HUDEP-2 (cell line): ENCODE results near the gene TIMP2.
"Not testable (repeated sequence)": the region's sequence is repeated elsewhere in the genome, so short reads cannot be mapped to it uniquely, and the experiment has no call there.

Experiments
- DNase-seq, 76 experiments: peaks; one replicate each; lab custom pipeline; 2025; ENCODE audit not compliant: unreplicated experiment in 76 of 76; lab: John Stamatoyannopoulos, UW

Gene TIMP2

DNA sequence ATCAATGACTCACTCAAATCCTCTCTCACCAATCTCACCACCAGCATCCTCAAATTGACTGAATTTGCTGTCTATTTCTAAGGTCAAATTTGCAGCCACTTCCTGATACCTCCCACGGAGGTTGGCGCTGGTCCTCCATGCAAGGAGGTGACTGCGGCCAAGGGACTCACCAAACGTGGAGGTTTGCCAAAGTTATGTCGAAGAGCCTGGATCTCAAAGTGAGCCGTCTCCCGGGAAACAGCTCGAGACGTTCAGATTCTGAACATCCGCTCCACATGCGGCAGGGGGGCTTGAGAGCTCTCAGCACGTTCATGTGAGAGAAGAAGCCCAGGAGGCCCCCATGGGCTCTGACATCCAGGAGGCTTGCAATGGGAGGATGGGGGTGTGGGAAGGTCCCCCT lies 31.9 kb upstream of the TIMP2 start:
- DNase-seq = no peak

DNA sequence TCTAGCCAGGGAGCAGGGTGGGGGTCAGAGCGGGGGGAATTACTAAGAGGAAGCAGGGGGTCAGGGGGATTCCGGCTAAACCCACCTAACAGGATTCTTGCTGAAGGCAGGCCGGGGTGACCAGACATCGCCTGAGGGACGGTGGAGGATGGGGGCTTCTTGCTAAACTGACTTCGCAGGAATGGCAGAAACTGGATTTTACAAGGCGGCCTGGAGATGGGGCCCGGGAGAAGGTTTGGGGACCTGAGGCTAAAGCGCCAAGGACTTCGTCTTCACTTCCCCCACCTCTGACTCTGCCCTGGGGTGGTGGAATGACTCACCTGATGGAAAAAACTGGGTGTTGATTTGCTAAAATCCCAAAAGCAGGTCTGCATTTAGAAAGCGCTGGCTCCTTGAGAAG lies 31.1 kb upstream of the TIMP2 start:
- no peak for DNase-seq

DNA sequence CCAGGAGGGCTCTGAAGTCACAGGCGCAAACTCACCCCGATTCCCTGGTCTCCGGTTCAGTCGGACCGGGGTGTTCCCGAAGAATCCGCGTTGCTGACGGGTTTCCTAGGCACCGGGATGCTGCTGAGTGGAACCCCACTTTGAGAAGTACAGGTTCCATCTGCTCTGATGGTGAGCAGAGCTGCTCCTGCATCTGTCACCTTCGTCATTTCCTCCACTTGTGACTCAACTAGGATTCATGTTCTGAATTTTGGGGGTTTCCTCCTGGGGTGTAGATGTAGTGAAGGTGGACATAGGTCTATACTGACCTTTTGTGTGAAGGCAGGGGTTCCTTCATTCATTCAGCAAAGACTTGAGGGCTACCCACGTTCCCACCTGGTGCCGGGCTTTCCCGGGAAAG lies 29.5 kb upstream of the TIMP2 start:
- no peak for DNase-seq

DNA sequence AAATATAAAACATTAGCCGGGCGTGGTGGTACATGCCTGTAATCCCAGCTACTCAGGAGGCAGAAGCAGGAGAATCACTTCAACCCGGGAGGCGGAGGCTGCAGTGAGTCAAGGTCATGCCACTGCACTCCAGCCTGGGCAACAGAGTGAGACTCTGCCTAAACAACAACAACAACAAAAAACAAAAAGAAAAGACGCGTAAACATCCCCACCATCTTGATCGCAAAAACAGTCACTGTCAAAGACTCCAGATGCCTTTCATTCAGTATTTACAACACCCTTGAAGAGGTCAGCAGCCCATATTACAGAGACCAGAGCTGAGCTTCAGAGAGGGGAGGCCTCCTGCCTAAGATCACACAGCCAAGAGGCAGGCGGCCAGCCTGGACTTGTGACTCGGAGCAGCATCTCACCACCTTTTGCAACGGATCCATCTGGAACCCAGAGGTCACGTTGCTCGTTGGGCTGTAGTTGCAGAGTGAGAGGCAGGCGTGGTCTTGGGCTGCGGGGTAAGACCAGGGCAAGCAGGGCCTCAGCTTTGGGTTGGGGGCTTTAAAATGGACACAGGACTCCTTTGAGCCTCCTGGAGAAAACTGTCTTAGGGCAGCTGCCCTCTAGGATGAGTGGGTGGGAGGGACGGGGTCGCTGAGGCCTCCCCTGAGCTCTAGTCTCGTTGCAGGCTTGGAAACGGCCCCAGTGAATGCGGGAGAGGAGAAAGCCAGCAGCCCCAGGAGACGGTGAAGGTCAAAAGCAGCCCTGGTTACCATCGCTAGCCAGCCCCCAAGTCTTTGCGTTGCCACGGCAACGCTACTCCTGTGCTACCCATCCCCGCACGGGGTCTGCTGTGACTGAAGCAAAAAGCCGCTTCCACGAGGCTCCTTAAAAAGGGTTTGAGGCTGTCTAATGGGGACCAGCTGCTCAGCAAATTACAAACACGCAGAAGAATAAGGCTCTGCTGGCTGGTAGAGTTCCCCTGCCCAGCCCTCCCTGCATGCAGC lies 28.5 kb upstream of the TIMP2 start:
- DNase-seq = no peak

DNA sequence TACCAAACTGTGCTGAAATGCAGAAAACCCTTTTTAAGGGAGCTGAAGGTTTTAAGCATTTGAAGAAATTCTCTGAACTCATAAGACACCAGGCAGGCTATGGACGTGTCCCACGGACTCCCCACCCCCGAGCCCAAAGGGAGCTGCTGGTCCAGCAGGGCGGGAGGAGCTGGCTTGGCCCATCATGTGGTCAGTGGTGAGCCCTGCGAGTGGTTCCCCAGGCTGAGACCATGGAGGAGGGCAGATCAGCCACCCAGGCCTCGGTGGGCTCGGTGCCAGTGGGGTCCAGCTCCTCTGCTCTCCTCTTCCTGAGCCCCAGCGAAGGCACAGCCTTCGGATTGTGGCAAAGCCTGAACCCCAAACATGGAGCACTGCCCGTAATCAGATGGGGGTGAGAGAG lies 27.5 kb upstream of the TIMP2 start:
- no peak for DNase-seq

DNA sequence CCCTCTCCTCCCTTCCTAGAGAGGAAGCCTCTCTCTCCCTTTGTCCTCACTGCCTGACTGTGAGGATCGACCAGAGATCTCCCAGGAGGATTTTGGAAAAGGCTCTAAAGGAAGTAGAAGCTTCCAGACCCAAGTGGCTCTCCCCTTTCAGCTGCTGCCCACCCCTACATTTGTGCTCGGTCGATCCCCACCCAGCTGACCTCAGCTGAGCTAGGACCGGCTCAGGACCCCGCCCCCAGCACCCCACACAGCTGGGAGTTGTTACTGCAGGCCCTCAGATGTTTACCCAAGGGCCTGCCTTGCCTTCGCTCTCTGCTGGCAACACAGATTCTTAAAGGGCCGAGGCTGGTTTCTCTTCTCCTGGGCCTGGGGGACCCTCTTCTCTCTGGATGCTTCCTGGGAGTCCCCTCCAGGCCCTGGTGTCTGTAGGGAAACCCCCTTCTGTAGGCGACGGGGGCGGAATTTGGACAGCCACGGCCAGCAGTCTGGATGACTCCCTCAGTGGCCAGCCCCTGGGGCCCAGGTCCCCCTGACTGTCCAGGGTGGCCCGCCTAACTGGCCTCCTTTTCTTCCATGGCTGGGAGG lies 26.9 kb upstream of the TIMP2 start:
- no peak for DNase-seq

DNA sequence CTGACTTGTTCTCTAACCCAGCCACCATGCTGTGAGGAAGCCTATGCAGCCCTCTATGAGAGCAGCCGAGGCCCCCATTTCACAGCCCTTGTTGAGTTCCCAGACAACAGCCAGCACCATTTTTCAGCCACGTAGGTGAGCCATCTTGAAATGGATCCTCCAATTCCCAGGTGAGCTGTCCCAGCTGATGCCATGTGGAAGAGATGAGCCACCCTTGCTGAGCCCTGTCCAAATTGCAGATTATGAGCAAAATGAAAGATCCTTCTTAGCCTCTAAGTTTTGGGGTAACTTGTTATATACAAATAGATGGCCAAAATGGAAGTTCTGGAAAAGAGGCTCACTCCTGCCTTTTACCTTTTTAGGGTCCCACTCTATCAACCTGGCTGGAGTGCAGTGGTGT lies 25.7 kb upstream of the TIMP2 start:
- no peak for DNase-seq

DNA sequence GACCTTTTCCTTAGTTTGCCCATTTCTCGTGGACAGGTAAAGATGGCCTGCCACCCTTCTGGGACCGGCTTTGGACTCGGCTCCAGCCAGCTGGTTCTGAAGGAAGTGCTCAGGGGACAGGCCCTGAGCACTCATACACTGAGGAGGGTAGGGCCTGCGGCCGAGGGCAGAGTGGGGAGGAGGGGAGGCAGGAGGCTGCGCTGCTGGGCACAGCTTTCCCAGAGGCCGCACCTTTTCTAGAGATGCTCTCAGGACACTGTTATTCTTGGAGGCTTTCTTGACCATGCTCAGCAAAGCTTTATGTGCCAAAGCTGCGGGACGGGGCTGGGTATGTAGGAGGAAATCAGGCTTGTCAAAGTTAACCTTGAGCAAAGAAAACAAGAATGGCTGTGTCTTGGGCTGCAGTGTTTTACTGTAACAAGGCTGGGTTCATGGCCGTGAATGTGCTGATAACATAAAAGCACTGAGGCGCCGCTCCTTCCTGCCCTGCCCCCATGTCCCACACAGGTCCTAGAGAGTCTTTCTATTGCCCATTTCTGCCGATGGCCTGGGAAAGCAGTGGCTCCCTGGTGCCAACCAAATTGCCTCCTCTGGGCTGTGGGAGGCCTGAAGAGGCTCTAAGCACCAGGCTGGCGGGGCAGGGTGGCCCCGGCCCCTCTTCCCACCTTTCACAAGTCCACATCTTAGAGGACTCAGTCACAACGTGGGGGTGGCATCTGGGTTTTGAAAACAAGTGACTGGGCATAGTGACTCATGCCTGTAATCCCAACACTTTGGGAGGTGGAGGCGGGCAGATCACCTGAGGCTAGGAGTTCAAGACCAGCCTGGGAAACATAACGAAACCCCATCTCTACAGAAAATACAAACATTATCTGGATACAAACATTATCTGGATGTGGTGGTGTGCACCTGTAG lies 22.3 kb upstream of the TIMP2 start:
- DNase-seq = no peak

DNA sequence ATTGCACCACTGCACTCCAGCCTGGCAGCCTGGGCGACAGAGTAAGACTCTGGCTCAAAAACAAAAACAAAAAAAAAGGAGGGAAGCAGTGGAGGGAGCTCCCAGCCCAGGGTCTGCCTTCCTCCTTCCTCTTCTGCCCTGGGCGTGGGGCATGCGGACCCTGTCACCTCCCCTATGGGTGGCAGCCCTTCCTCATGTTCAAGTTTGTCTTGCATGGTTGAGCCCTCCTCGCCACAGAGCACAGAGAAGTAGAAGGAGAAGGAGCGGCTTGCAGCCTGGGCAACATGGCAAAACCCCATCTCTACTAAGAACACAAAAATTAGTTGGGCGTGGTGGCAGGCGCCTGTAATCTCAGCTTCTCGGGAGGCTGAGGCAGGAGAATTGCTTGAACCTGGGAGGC lies 21.4 kb upstream of the TIMP2 start:
- DNase-seq = no peak

DNA sequence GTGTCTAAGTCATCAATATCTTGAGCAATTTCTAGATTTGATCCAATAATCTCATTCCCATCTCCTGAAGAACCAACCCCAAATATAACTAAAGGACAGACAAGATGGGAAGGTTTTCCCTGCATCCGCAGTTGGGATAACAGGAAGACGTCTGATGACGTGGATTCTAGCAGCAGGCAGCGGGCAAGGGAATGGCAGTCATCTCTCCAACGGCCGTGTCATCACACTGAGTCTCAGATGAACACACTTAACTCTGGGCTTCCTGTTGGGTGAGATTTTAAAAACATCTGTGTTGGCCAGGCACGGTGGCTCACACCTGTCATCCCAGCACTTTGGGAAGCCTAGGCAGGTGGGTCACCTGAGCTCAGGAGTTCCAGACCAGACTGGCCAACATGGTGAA lies 20.9 kb upstream of the TIMP2 start:
- DNase-seq = no peak

DNA sequence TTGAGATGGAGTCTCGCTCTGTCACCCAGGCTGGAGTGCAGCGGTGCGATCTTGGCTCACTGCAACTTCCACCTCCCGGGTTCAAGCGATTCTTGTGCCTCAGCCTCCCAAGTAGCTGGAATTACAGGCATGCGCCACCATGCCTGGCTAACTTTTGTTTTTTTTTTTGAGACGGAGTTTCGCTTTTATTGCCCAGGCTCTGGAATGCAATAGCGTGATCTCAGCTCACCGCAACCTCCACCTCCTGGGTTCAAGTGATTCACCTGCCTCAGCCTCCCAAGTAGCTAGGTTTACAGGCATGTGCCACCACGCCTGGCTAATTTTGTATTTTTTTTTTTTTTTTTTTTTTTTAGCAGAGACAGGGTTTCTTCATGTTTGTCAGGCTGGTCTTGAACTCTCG lies 20.3 kb upstream of the TIMP2 start:
- DNase-seq = not testable (repeated sequence)

DNA sequence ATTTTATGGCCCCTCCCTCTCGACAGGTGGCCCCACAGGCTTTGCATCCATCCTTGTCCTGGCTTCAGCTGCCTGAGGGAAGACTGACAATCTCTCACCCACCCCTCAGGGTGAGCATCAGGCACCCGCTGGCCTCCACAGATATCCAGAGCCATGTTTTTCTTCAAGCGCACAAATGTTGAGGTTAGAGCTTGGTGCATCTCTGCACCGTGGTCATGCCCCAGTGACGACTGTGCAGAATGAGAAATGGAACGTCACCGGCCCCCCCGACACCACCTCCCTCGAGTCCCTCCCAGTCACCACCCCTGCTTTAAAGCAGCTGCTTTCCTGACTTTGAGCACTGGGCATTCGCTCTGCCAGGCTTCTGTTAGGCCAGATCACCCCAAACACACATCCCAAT lies 19.8 kb upstream of the TIMP2 start:
- no peak for DNase-seq

DNA sequence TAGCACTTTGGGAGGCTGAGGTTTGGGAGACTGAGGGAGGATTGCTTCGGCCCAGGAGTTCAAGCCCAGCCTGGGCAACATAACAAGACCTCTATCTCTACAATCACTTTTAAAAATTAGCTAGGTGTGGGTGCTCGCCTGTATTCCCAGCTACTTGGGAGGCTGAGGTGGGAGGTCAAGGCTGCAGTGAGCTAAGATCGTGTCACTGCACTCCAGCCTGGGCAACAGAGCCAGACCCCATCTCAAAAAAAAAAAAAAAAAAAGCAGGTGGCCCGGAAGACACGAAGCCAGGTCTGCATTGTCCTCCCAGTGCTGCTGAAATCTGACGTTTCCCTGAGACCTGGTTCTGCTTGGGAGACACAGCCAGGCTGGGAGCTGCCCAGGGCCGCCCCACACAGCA lies 18.8 kb upstream of the TIMP2 start:
- no peak for DNase-seq

DNA sequence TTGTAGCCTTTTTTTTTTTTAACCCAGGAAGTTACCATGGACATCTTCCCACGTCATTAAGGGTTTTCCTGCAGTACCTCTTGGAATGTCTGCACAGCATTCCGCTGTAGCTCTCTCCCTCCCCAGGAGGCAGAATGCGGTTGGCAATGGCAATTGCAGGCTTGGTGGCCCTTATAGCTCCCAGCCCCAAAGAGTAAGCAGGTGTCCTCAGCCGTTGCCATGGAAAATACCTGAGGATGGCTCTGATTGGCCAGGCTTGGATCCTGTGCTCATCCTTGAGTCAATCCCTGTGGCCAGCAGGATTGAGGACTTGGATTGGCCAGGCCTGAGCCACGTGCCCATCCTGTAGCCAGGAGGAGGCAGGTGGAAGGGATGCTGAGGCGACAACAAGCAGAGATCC lies 15.5 kb upstream of the TIMP2 start:
- no peak for DNase-seq

DNA sequence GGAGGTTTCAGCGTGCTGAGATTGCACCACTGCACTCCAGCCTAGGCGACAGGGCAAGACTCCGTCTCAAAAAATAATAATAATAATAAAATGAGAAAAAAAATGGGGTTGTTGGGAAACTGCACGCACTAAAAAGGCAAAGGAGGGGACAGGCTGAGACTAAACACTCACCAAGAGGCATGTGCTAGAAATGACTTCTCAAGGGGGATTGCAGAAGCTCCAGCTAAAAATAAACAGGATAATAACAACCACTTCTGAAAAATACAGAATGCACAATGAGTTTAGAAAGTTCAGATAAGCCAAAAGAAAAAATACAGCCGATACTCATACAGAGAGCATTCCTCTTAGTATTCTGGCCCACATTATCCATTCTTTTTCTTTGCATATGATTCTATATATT lies 15.1 kb upstream of the TIMP2 start:
- no peak for DNase-seq

DNA sequence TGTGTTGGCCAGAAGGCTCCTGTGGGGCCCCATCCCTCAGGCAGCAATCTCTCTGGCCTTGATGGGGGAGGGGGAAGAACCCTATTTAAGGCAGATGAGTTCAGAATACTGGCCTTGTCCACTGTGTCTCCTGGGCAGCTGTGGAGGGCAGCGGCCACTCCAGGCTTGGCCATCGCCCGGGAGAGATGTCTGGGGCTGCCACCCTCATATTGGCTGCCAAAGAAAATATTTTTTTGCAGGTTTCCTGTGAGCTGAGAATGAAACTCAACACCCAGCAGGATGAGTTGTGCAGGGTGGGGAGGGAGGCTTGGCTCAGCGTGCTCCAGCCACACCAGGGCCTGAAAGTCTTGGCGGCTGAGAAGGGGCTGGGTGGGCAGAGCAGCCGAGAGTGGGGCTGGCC lies 14.4 kb upstream of the TIMP2 start:
- no peak for DNase-seq

DNA sequence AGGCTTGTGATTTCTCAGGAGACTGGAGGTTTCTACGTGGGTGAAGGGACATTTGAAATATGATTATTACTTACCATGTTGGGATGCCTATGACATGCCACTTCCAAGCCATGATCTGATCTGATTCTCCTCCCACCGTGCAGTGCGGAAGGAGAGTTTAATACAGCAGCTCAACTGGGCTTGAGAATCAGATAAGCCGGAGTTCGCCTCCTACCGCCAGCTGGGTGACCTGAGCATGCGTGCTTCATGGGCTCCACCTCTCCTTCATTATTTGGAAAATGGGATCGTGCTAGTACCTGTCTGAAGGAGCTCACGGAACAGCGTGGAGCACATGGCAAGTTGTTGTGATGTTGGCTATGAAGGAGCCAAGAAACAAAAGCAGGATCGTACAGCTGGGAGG lies 12.4 kb upstream of the TIMP2 start:
- no peak for DNase-seq

DNA sequence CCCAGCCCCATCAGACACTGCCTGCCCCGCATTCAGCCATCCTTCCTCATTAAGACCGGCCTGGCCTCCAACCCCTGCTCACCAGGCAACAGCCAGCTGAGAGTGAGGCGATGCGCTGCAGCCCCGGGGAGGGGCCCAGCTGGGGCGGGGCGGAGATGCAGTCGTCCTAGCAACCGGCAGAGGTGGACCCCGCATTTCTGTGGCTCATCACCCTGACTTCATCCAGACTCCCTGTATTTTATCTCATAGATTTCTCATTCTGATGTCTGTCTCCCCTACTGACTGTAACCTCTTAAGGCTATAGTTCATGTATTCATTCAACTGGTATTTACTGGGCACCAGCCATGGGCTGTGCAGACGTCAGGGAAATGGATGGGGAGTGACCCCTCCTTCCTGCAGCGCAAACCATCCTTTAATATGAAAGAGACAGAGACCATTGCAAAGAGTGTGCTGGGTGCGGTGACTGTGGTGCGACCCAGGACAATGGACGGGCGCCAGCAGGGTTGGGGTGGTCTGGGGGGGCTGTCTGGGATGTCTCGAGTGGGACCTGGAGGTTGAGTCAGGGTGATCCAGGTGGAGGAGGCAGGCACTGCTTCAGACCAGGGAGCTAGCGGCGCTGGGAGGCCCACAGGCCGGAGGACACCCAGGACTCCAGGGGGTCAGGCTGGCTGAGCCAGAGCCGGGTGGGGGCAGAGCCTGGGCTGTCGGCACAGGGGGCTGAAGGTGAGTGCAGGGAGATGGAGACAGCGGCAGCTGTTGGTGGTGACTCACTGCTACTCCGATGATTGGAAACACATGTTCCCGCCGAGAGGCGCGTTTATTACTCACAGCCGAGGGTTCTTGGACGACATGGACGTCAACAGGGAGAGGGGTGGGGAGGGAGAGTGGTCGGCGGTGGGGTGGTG lies 10.5 kb upstream of the TIMP2 start:
- DNase-seq = no peak

DNA sequence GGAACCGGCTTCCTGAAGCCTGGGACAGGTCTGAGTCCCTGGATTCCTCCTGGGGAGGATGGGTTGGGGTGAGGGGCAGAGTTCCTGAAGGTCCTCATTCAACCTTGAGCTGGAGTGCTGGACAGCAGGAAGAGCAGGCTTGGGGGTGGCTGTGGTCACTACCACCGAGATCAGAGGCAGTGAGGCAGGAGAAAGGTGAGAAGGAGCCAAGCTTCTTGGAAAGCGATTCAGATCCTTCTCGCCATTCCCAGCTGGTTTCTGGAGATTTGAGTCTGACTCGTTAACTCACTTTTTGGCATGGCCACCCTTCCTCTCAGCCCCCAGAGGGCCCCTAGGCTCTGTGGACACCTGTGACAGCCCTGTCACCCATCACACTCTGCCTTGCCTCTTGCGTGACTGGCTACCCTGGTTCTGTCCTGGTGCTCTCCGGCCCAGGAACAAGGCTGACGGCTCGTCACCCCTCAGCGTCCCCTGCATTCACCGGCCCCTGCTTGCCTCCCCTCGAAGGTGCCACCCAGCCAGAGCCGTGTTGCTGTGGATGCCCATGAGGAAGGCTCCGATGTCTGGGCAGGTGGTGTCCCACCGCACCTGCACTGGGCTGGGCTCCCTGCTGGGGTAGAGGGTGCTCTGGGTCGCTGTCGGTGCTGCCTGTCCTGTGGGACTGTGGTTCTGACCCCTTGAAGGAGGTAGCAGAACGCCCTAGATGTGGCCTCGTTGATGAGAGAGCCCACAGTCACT lies 9.7 kb upstream of the TIMP2 start:
- no peak for DNase-seq
